ENCODE data around the gene GALNT7.

DNA sequence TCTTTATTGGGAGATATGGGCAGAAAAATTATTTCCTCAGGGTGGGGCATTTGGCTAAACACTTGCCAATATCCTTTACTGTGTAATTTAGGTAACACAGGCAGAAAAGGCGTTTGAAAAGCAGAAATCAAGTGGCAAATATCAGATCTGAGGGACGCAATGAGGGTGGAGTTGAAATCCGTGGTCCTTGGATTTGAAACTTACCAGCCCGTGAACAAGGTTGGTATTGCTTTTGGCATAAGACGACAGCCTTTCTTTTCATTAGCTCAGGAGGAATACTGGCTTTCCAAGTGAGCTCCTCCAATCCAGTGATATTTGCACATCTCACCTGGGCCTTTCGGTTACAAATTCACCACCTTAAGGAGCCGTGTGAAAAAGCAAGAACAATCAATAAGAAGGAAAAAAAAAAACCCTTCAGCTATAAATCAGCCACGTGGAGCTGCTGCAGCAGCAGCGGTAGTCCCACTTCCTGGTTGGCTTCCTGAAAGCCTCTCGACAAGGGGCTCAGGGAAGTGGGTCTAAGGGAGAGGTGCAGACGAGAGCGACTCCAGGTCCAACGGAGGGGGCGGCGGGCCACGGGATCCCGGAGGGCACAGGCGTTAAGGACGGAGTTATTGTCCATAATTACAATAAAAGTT, 734 bp upstream of the GALNT7 start:
- TF ChIP-seq YY1 (IDR thresholded peaks at IDR 0.05) (no peak), RAD21 (IDR thresholded peaks at IDR 0.05) (no peak), SP1 (IDR thresholded peaks at IDR 0.05) (no peak), JUND (IDR thresholded peaks at IDR 0.05) (no peak), TAF1 (conservative IDR thresholded peaks at IDR 0.05) (no peak), RXRA (IDR thresholded peaks at IDR 0.05) (no peak)
- TF ChIP-seq, protein P1, sequence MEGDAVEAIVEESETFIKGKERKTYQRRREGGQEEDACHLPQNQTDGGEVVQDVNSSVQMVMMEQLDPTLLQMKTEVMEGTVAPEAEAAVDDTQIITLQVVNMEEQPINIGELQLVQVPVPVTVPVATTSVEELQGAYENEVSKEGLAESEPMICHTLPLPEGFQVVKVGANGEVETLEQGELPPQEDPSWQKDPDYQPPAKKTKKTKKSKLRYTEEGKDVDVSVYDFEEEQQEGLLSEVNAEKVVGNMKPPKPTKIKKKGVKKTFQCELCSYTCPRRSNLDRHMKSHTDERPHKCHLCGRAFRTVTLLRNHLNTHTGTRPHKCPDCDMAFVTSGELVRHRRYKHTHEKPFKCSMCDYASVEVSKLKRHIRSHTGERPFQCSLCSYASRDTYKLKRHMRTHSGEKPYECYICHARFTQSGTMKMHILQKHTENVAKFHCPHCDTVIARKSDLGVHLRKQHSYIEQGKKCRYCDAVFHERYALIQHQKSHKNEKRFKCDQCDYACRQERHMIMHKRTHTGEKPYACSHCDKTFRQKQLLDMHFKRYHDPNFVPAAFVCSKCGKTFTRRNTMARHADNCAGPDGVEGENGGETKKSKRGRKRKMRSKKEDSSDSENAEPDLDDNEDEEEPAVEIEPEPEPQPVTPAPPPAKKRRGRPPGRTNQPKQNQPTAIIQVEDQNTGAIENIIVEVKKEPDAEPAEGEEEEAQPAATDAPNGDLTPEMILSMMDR (IDR thresholded peaks at IDR 0.05; ENCODE audit: low read depth, low read length, missing input control), result no peak
- TF ChIP-seq, protein P2, sequence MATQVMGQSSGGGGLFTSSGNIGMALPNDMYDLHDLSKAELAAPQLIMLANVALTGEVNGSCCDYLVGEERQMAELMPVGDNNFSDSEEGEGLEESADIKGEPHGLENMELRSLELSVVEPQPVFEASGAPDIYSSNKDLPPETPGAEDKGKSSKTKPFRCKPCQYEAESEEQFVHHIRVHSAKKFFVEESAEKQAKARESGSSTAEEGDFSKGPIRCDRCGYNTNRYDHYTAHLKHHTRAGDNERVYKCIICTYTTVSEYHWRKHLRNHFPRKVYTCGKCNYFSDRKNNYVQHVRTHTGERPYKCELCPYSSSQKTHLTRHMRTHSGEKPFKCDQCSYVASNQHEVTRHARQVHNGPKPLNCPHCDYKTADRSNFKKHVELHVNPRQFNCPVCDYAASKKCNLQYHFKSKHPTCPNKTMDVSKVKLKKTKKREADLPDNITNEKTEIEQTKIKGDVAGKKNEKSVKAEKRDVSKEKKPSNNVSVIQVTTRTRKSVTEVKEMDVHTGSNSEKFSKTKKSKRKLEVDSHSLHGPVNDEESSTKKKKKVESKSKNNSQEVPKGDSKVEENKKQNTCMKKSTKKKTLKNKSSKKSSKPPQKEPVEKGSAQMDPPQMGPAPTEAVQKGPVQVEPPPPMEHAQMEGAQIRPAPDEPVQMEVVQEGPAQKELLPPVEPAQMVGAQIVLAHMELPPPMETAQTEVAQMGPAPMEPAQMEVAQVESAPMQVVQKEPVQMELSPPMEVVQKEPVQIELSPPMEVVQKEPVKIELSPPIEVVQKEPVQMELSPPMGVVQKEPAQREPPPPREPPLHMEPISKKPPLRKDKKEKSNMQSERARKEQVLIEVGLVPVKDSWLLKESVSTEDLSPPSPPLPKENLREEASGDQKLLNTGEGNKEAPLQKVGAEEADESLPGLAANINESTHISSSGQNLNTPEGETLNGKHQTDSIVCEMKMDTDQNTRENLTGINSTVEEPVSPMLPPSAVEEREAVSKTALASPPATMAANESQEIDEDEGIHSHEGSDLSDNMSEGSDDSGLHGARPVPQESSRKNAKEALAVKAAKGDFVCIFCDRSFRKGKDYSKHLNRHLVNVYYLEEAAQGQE (IDR thresholded peaks at IDR 0.05), result no peak
